K562 treated with DMSO at 1 percent for 12 hours (cell line): ENCODE results near the gene STK32A. TPM values are rescaled to one million over a fixed set of nuclear protein-coding genes. Genes with fewer than 3 reads are reported as not detected.

Source experiments
- total RNA-seq: library from RNA; unstranded; fragments of 300-600 nt; gene quantifications from 2 replicates; pipeline ENCODE4 v1.2.3, GENCODE V29; 2022; ENCODE audit not compliant: insufficient read depth

The STK32A gene
- 0.80 TPM in 1 of 2 replicates, not detected in the other for total RNA-seq

GRCh38 chr5:147234825-147235635 lies at the start of gene STK32A:
Gene STK32A (plus strand): TSS chr5:147235026. CDS start chr5:147239635, 4,609 bp downstream.

